ENCODE measurements around the gene TWF2. TPM values are rescaled to one million over a fixed set of nuclear protein-coding genes. Genes with fewer than 3 reads are reported as not detected.

The TWF2 gene
- total RNA-seq, 1 donor from 2014 or later: 98.6 TPM

GRCh38 chr3:52223449-52224408, 15.2 kb downstream of the TWF2 start:
- intact Hi-C loops (cut with micrococcal nuclease): loop anchor here (5.0 kb wide), 2 partner anchors 221 to 224 kb away; partner anchors contain the start of gene SEMA3G
- peaks cover 4% of the 10 kb centered on the region for H3K36me3 Mint-ChIP-seq (ENCODE audit: low read depth)
- no peaks in the 10 kb centered on the region for H3K9me3 Mint-ChIP-seq
- H3K27me3 Mint-ChIP-seq (ENCODE audit: insufficient read depth): no peaks in the 10 kb centered on the region
- H3K4me3 Mint-ChIP-seq: peak overlapping the region; percentile 28
- DNase-seq (ENCODE audit: low spot score): no peak
- H3K27ac Mint-ChIP-seq: peak overlapping the region; percentile 70
- H3K4me1 Mint-ChIP-seq (ENCODE audit: low read depth): peaks cover 76% of the 10 kb centered on the region

GRCh38 chr3:52222319-52223221, 16.4 kb downstream of the TWF2 start:
- Mint-ChIP-seq H3K4me1 (ENCODE audit: low read depth) (peaks cover 88% of the 10 kb centered on the region), H3K4me3 (peak overlapping the region; percentile 76), H3K9me3 (no peaks in the 10 kb centered on the region), H3K36me3 (ENCODE audit: low read depth) (peaks cover under 1% of the 10 kb centered on the region), H3K27me3 (ENCODE audit: insufficient read depth) (no peaks in the 10 kb centered on the region), H3K27ac (peak overlapping the region; percentile 75)
- no peak for DNase-seq (ENCODE audit: low spot score)
- intact Hi-C loops (cut with micrococcal nuclease): loop anchor here (5.0 kb wide), 2 partner anchors 220 to 225 kb away; partner anchors contain the start of gene SEMA3G

GRCh38 chr3:52221563-52222318, 17.2 kb downstream of the TWF2 start:
- Mint-ChIP-seq H3K4me1 (ENCODE audit: low read depth) (peaks cover 93% of the 10 kb centered on the region), H3K36me3 (ENCODE audit: low read depth) (peaks cover 3% of the 10 kb centered on the region), H3K27ac (peak overlapping the region; percentile 75), H3K4me3 (peak overlapping the region; percentile 76), H3K27me3 (ENCODE audit: insufficient read depth) (no peaks in the 10 kb centered on the region), H3K9me3 (no peaks in the 10 kb centered on the region)
- intact Hi-C loops (cut with micrococcal nuclease): loop anchor here (5.0 kb wide), 2 partner anchors 219 to 226 kb away; partner anchors contain the start of gene SEMA3G
- DNase-seq (ENCODE audit: low spot score): peak; percentile 57

GRCh38 chr3:52221141-52221562, 17.8 kb downstream of the TWF2 start:
- peaks cover 7% of the 10 kb centered on the region for H3K36me3 Mint-ChIP-seq (ENCODE audit: low read depth)
- no peak overlapping the region for H3K27ac Mint-ChIP-seq
- H3K4me1 Mint-ChIP-seq (ENCODE audit: low read depth): peaks cover 93% of the 10 kb centered on the region
- no peak overlapping the region for H3K4me3 Mint-ChIP-seq
- no peak for DNase-seq (ENCODE audit: low spot score)
- no peaks in the 10 kb centered on the region for H3K9me3 Mint-ChIP-seq
- H3K27me3 Mint-ChIP-seq (ENCODE audit: insufficient read depth): no peaks in the 10 kb centered on the region
- intact Hi-C loops (cut with micrococcal nuclease): loop anchor here (5.0 kb wide), 2 partner anchors 219 to 226 kb away; partner anchors contain the start of gene SEMA3G

- Mint-ChIP-seq H3K9me3 (no peaks in the 10 kb centered on the region), H3K27me3 (ENCODE audit: insufficient read depth) (no peaks in the 10 kb centered on the region), H3K36me3 (ENCODE audit: low read depth) (peaks cover 8% of the 10 kb centered on the region), H3K4me3 (peak overlapping the region; percentile 30), H3K4me1 (ENCODE audit: low read depth) (peaks cover 89% of the 10 kb centered on the region), H3K27ac (peak overlapping the region; percentile 55)
- DNase-seq (ENCODE audit: low spot score): peak; percentile 78
- intact Hi-C loops (cut with micrococcal nuclease): loop anchor here (1.0 to 5.0 kb wide), 4 partner anchors 19 to 227 kb away; partner anchors contain the start of genes SEMA3G and TWF2
Measured at GRCh38 chr3:52220380-52221026, 18.5 kb downstream of the TWF2 start.

GRCh38 chr3:52218937-52219650, 19.9 kb downstream of the TWF2 start:
- DNase-seq (ENCODE audit: low spot score): no peak
- Mint-ChIP-seq H3K4me3 (no peak overlapping the region), H3K4me1 (ENCODE audit: low read depth) (peaks cover 83% of the 10 kb centered on the region), H3K27me3 (ENCODE audit: insufficient read depth) (no peaks in the 10 kb centered on the region), H3K27ac (no peak overlapping the region), H3K36me3 (ENCODE audit: low read depth) (peaks cover 17% of the 10 kb centered on the region), H3K9me3 (no peaks in the 10 kb centered on the region)
- intact Hi-C loops (cut with micrococcal nuclease): no loop called here

GRCh38 chr3:52218454-52218853, 20.5 kb downstream of the TWF2 start:
- Mint-ChIP-seq H3K27me3 (ENCODE audit: insufficient read depth) (no peaks in the 10 kb centered on the region), H3K4me1 (ENCODE audit: low read depth) (peaks cover 76% of the 10 kb centered on the region), H3K27ac (peak overlapping the region; percentile 88), H3K4me3 (no peak overlapping the region), H3K9me3 (no peaks in the 10 kb centered on the region), H3K36me3 (ENCODE audit: low read depth) (peaks cover 23% of the 10 kb centered on the region)
- intact Hi-C loops (cut with micrococcal nuclease): no loop called here
- no peak for DNase-seq (ENCODE audit: low spot score)

GRCh38 chr3:52218026-52218425, 20.9 kb downstream of the TWF2 start:
- peaks cover 24% of the 10 kb centered on the region for H3K36me3 Mint-ChIP-seq (ENCODE audit: low read depth)
- H3K4me3 Mint-ChIP-seq: no peak overlapping the region
- peaks cover 72% of the 10 kb centered on the region for H3K4me1 Mint-ChIP-seq (ENCODE audit: low read depth)
- H3K27me3 Mint-ChIP-seq (ENCODE audit: insufficient read depth): no peaks in the 10 kb centered on the region
- intact Hi-C loops (cut with micrococcal nuclease): no loop called here
- H3K9me3 Mint-ChIP-seq: no peaks in the 10 kb centered on the region
- H3K27ac Mint-ChIP-seq: peak overlapping the region; percentile 88
- DNase-seq (ENCODE audit: low spot score): no peak

GRCh38 chr3:52217409-52217805, 21.6 kb downstream of the TWF2 start:
- Mint-ChIP-seq H3K27me3 (ENCODE audit: insufficient read depth) (no peaks in the 10 kb centered on the region), H3K4me1 (ENCODE audit: low read depth) (peaks cover 66% of the 10 kb centered on the region), H3K36me3 (ENCODE audit: low read depth) (peaks cover 28% of the 10 kb centered on the region), H3K27ac (peak overlapping the region; percentile 88), H3K4me3 (peak overlapping the region; percentile 56), H3K9me3 (no peaks in the 10 kb centered on the region)
- no peak for DNase-seq (ENCODE audit: low spot score)
- intact Hi-C loops (cut with micrococcal nuclease): loop anchor here (1.0 kb wide), 1 partner anchor 19 kb away; the partner anchor contains the start of gene ALAS1

GRCh38 chr3:52216585-52217408, 22.2 kb downstream of the TWF2 start:
- no peak for DNase-seq (ENCODE audit: low spot score)
- peaks cover 34% of the 10 kb centered on the region for H3K36me3 Mint-ChIP-seq (ENCODE audit: low read depth)
- H3K27ac Mint-ChIP-seq: peak overlapping the region; percentile 88
- H3K9me3 Mint-ChIP-seq: no peaks in the 10 kb centered on the region
- H3K4me1 Mint-ChIP-seq (ENCODE audit: low read depth): peaks cover 60% of the 10 kb centered on the region
- no peaks in the 10 kb centered on the region for H3K27me3 Mint-ChIP-seq (ENCODE audit: insufficient read depth)
- H3K4me3 Mint-ChIP-seq: peak overlapping the region; percentile 56
- intact Hi-C loops (cut with micrococcal nuclease): loop anchor here (1.0 kb wide), 1 partner anchor 18 kb away; the partner anchor contains the start of gene ALAS1

Measured in activated T-helper 1 cell treated with anti-CD3 and anti-CD28 coated beads, Interleukin-12 subunit alpha, Interleukin-12 subunit beta, Interleukin-2, Interleukin-4 antibody, amounts not matched to agents 30 ng/mL and 10 ng/mL and 1 ng/mL, durations not matched to agents 14 hours and 24 hours and 36 hours (primary cell).